CD4-positive, alpha-beta T cell (primary cell): Measurements from ENCODE around the gene ENTR1. TPM values are rescaled to one million over a fixed set of nuclear protein-coding genes. Genes with fewer than 3 reads are reported as not detected.
A peak's percentile ranks its signal among the peaks of the same experiment; 100 is the strongest.

Experiments used
- ATAC-seq: fragments of 200-7000 bp; cut with Tn5 transposase; one replicate; pipeline ENCODE4 v1.10.0; 2022; ENCODE audit warnings: mild to moderate bottlenecking; ENCODE audit not compliant: poor library complexity
- CTCF ChIA-PET: fragments of 350-600 bp; sonication (Branson Sonifier 250); formaldehyde crosslinking; loops from one replicate; lab custom pipeline; 2021; ENCODE audit warnings: antibody characterized with exemption, inconsistent platforms; lab: Charles Lee
- POLR2A ChIA-PET: fragments of 350-600 bp; sonication (Branson Sonifier 250); formaldehyde crosslinking; loops from one replicate; lab custom pipeline; 2021; ENCODE audit warnings: antibody characterized with exemption, inconsistent platforms; lab: Charles Lee
- DNase-seq, 14 experiments: peaks; one replicate each; pipeline ENCODE4 v3.0.0-alpha.2; 2013 to 2020; ENCODE audit warnings: mixed read lengths in 2 of 14
- H3K27ac ChIP-seq, 2 donors: one replicate each; pipeline versions ENCODE4 v1.5.1 to v1.7.0; 2013; ENCODE audit warnings: low read length in 2 of 2, low read depth in 1 of 2, mild to moderate bottlenecking in 1 of 2
- H3K27me3 ChIP-seq, 2 experiments: 1 replicate in 1 of 2; 2 replicates in 1 of 2; pipeline versions ENCODE4 v1.6.1 to v1.7.0; 2013; ENCODE audit warnings: low read length in 2 of 2, control low read depth in 1 of 2, mild to moderate bottlenecking in 1 of 2, moderate library complexity in 1 of 2; ENCODE audit not compliant: insufficient read depth in 2 of 2, control insufficient read depth in 1 of 2
- H3K36me3 ChIP-seq: one replicate; pipeline ENCODE4 v1.6.1; 2013; ENCODE audit warnings: low read length, control low read depth; ENCODE audit not compliant: insufficient read depth
- H3K4me1 ChIP-seq: one replicate; pipeline ENCODE4 v1.6.1; 2013; ENCODE audit warnings: low read length, control low read depth; ENCODE audit not compliant: insufficient read depth
- H3K4me3 ChIP-seq: one replicate; pipeline ENCODE4 v1.5.1; 2013; ENCODE audit warnings: mild to moderate bottlenecking, low read length, moderate library complexity
- H3K9me3 ChIP-seq, 2 experiments: 1 replicate in 1 of 2; 2 replicates in 1 of 2; pipeline versions ENCODE4 v1.6.1 to v1.7.0; 2013; ENCODE audit warnings: low read length in 2 of 2, mild to moderate bottlenecking in 2 of 2, control low read depth in 1 of 2, moderate library complexity in 1 of 2; ENCODE audit not compliant: control insufficient read depth in 1 of 2, insufficient read depth in 1 of 2
- H3K27ac Mint-ChIP-seq: one replicate; pipeline ENCODE4 v1.8.0; 2020; ENCODE audit warnings: mixed read lengths
- H3K27me3 Mint-ChIP-seq: one replicate; pipeline ENCODE4 v1.8.0; 2021; ENCODE audit warnings: mixed read lengths
- H3K36me3 Mint-ChIP-seq: one replicate; pipeline ENCODE4 v1.8.0; 2021; ENCODE audit warnings: low read depth, mixed read lengths
- H3K4me1 Mint-ChIP-seq: one replicate; pipeline ENCODE4 v1.8.0; 2021; ENCODE audit warnings: low read depth, mixed read lengths
- H3K4me3 Mint-ChIP-seq: one replicate; pipeline ENCODE4 v1.8.0; 2020; ENCODE audit warnings: mild to moderate bottlenecking, mixed read lengths
- H3K9me3 Mint-ChIP-seq: one replicate; pipeline ENCODE4 v1.8.0; 2020; ENCODE audit warnings: mixed read lengths
- CTCF ChIP-seq: fragments of 200-600 bp; IDR thresholded peaks from one replicate; pipeline ENCODE4 v1.8.0; 2022; ENCODE audit warnings: antibody characterized with exemption, mild to moderate bottlenecking
- intact Hi-C, 2 experiments: fragments of 100-400 bp; cut with DNase I in 1 of 2; cut with micrococcal nuclease in 1 of 2; formaldehyde crosslinking; loops; one replicate each; pipeline versions ENCODE4 v1.15.1 to v1.9.0; 2023 to 2025; cut with DNase I, micrococcal nuclease
- polyA plus RNA-seq, 2 donors: library from polyadenylated mRNA; unstranded; fragments of 120-200 nt; gene quantifications; one replicate each; pipeline ENCODE4 v1.2.1, GENCODE V29; 2013
- total RNA-seq, 174 experiments: library from RNA in 2 of 174; stranded (reverse) in 2 of 174; gene quantifications; one replicate each; pipeline ENCODE4 v1.2.3 and lab custom pipeline; 2021 to 2026

Gene ENTR1
- 10 to 100 TPM; 37.7 to 43.2 TPM for total RNA-seq
- polyA plus RNA-seq (2013, experiment 1 of 2) = 49.3 TPM
- polyA plus RNA-seq (2013, experiment 2 of 2) = 54.4 TPM
- total RNA-seq (lab: John Stamatoyannopoulos, UW) = 20.5 to 81.1 (median 48.8) reads per million in 172 experiments

GRCh38 chr9:136410500-136411287 lies at the start of gene ENTR1, which contains the start of gene PMPCA:
Gene ENTR1, minus strand, starts transcription at chr9:136410614. Its CDS starts 217 bp downstream, at chr9:136410397.
Gene PMPCA, plus strand, starts transcription at chr9:136410658. Its CDS starts 11 bp downstream, at chr9:136410669.
- Mint-ChIP-seq H3K27ac (peak within 1 kb of the TSS; percentile 91), H3K4me3 (peak within 1 kb of the TSS; percentile 91), H3K9me3 (no peaks in the 10 kb centered on the region), H3K4me1 (peaks cover 42% of the 10 kb centered on the region), H3K36me3 (peaks cover 80% of the 10 kb centered on the region), H3K27me3 (no peaks in the 10 kb centered on the region)
- intact Hi-C loops = loop anchor here in 1 of 2 experiments (1.0 to 2.0 kb wide), 4 partner anchors 10 to 318 kb away; partner anchors contain the start of genes DNLZ, INPP5E and SNAPC4
- Histone ChIP-seq H3K4me3 (peak within 1 kb of the TSS; percentile 95), H3K9me3 (no peaks in the 10 kb centered on the region), H3K4me1 (peaks cover 47% of the 10 kb centered on the region), H3K36me3 (peaks cover 51% of the 10 kb centered on the region), H3K27ac (peak within 1 kb of the TSS; percentile 87 to 95), H3K27me3 (no peaks in the 10 kb centered on the region)
- ATAC-seq (peak; percentile 85), DNase-seq (peak; percentile 89 to 98 (median 94))
- POLR2A ChIA-PET = interaction anchor here (1.1 to 1.7 kb wide), 3 partner anchors 10 to 73 kb away, joined by 3 to 18 read pairs (median 8); partner anchors contain the start of genes DNLZ and SNAPC4
- no peak for TF ChIP-seq CTCF
- CTCF ChIA-PET = interaction anchor here (1.0 to 2.1 kb wide), 4 partner anchors 10 to 47 kb away, joined by 3 to 7 read pairs (median 5); partner anchors contain the start of genes DNLZ and SNAPC4

DNA sequence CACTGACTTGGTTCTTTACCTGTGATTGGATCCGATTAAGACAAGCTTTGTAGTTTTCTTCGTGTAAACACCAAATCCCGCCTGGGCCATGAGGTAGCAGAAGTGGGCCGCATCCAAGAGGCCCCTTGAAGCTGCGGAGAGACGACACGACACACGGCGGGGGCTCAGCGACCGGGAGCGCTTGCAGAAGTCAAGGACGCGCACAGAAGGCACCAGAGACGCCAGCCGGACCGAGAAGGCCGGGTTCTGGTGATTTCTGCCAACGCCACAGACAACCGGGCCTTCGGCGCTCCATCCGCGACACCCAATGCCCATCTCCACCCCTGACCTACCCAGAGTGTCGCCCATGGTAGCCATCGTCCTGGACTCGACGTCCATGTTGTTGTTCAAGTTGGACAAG lies 49.0 kb upstream of the ENTR1 start:
- TF ChIP-seq CTCF = no peak
- H3K4me1 Mint-ChIP-seq = no peaks in the 10 kb centered on the region
- no peak overlapping the region for H3K27ac ChIP-seq
- no peaks in the 10 kb centered on the region for H3K9me3 Mint-ChIP-seq
- H3K4me1 ChIP-seq = no peaks in the 10 kb centered on the region
- no peak overlapping the region for H3K4me3 ChIP-seq
- H3K27me3 ChIP-seq = no peaks in the 10 kb centered on the region
- H3K36me3 Mint-ChIP-seq = peaks cover 89% of the 10 kb centered on the region
- POLR2A ChIA-PET = no interaction called here
- H3K36me3 ChIP-seq = peaks cover 95% of the 10 kb centered on the region
- H3K9me3 ChIP-seq = no peaks in the 10 kb centered on the region
- ATAC-seq (no peak), DNase-seq (no peak)
- intact Hi-C loops = no loop called here
- no peaks in the 10 kb centered on the region for H3K27me3 Mint-ChIP-seq
- H3K4me3 Mint-ChIP-seq = no peak overlapping the region
- H3K27ac Mint-ChIP-seq = no peak overlapping the region
- CTCF ChIA-PET = no interaction called here

- Histone ChIP-seq H3K4me1 (no peaks in the 10 kb centered on the region), H3K36me3 (peaks cover 89% of the 10 kb centered on the region), H3K4me3 (no peak overlapping the region), H3K27ac (no peak overlapping the region), H3K9me3 (no peaks in the 10 kb centered on the region), H3K27me3 (no peaks in the 10 kb centered on the region)
- Mint-ChIP-seq H3K4me1 (no peaks in the 10 kb centered on the region), H3K4me3 (no peak overlapping the region), H3K27me3 (no peaks in the 10 kb centered on the region), H3K36me3 (peaks cover 85% of the 10 kb centered on the region), H3K9me3 (no peaks in the 10 kb centered on the region), H3K27ac (no peak overlapping the region)
- no peak for TF ChIP-seq CTCF
- DNase-seq = no peak
- intact Hi-C loops = loop anchor here in 1 of 2 experiments (2.0 kb wide), 1 partner anchor 19 kb away; no protein-coding TSS in a partner anchor
- POLR2A ChIA-PET = no interaction called here
- no peak for ATAC-seq
- CTCF ChIA-PET = no interaction called here
Observed at GRCh38 chr9:136457326-136457725, 46.9 kb upstream of the ENTR1 start.
